Liver (tissue), 9 donors: Measurements from ENCODE around the gene IGBP1. TPM values are rescaled to one million over a fixed set of nuclear protein-coding genes. Genes with fewer than 3 reads are reported as not detected.

ENCODE experiments used
- DNase-seq: peaks from one replicate; pipeline ENCODE4 v3.0.0-alpha.2; 2017; ENCODE audit warnings: low spot score
- H3K27ac ChIP-seq, 2 donors: one replicate each; pipeline ENCODE4 v1.7.0; 2013; ENCODE audit warnings: inconsistent platforms in 2 of 2, low read length in 2 of 2, control low read depth in 1 of 2, low read depth in 1 of 2, mild to moderate bottlenecking in 1 of 2
- H3K27me3 ChIP-seq, 4 donors: one replicate each; pipeline versions ENCODE4 v1.6.1 to v1.7.0; 2013; ENCODE audit warnings: low read length in 3 of 4, inconsistent platforms in 1 of 4, mild to moderate bottlenecking in 1 of 4, moderate library complexity in 1 of 4; ENCODE audit not compliant: control insufficient read depth in 4 of 4, insufficient read depth in 4 of 4
- H3K36me3 ChIP-seq, 4 donors: one replicate each; pipeline versions ENCODE4 v1.6.1 to v1.7.0; 2013; ENCODE audit warnings: low read length in 3 of 4, mild to moderate bottlenecking in 3 of 4, low read depth in 1 of 4, moderate library complexity in 1 of 4; ENCODE audit not compliant: control insufficient read depth in 4 of 4, insufficient read depth in 3 of 4
- H3K4me1 ChIP-seq, 4 donors: one replicate each; pipeline versions ENCODE4 v1.6.1 to v1.7.0; 2013; ENCODE audit warnings: low read length in 3 of 4, mild to moderate bottlenecking in 3 of 4, moderate library complexity in 1 of 4; ENCODE audit not compliant: control insufficient read depth in 4 of 4, insufficient read depth in 4 of 4
- H3K4me3 ChIP-seq, 3 donors: one replicate each; pipeline versions ENCODE4 v1.6.1 to v1.7.0; 2013; ENCODE audit warnings: low read length in 3 of 3, control low read depth in 1 of 3, low read depth in 1 of 3, mild to moderate bottlenecking in 1 of 3
- H3K9ac ChIP-seq, 2 donors: one replicate each; pipeline ENCODE4 v1.7.0; 2013; ENCODE audit warnings: low read length in 2 of 2, mild to moderate bottlenecking in 2 of 2, moderate library complexity in 2 of 2, control low read depth in 1 of 2, low read depth in 1 of 2
- H3K9me3 ChIP-seq, 4 donors: one replicate each; pipeline versions ENCODE4 v1.6.1 to v1.7.0; 2013; ENCODE audit warnings: low read length in 3 of 4; ENCODE audit not compliant: control insufficient read depth in 4 of 4
- ATF3 ChIP-seq: IDR thresholded peaks from 2 replicates; pipeline ENCODE4 v1.6.1; 2016; ENCODE audit warnings: antibody characterized with exemption
- CTCF ChIP-seq: fragments of 150-350 bp; IDR thresholded peaks from 2 replicates; pipeline ENCODE4 v1.5.1; 2017; ENCODE audit warnings: improper control_type of control experiment, low read depth, low read length; ENCODE audit not compliant: missing input control
- EGR1 ChIP-seq, 2 donors: IDR thresholded peaks; 2 replicates each; pipeline ENCODE4 v1.6.1; 2016 to 2018; ENCODE audit warnings: antibody characterized with exemption in 2 of 2, low read depth in 2 of 2
- GABPA ChIP-seq, 2 donors: IDR thresholded peaks in 1 of 2; conservative IDR thresholded peaks in 1 of 2; 2 replicates each; pipeline ENCODE4 v1.6.1; 2016; ENCODE audit warnings: antibody characterized with exemption in 2 of 2, mild to moderate bottlenecking in 1 of 2, moderate library complexity in 1 of 2
- HNF4A ChIP-seq, 2 donors: conservative IDR thresholded peaks; 2 replicates each; pipeline ENCODE4 v1.6.1; 2016; ENCODE audit warnings: antibody characterized with exemption in 2 of 2, mild to moderate bottlenecking in 2 of 2
- HNF4G ChIP-seq: IDR thresholded peaks from 2 replicates; pipeline ENCODE4 v1.6.1; 2016; ENCODE audit warnings: antibody characterized with exemption
- JUND ChIP-seq, 2 donors: IDR thresholded peaks; 2 replicates each; pipeline ENCODE4 v1.6.1; 2016; ENCODE audit warnings: antibody characterized with exemption in 2 of 2
- MAX ChIP-seq: IDR thresholded peaks from 2 replicates; pipeline ENCODE4 v1.6.1; 2016; ENCODE audit warnings: antibody characterized with exemption
- NR2F2 ChIP-seq: IDR thresholded peaks from 2 replicates; pipeline ENCODE4 v1.6.1; 2016; ENCODE audit warnings: antibody characterized with exemption
- RAD21 ChIP-seq, 2 donors: IDR thresholded peaks; 2 replicates each; pipeline ENCODE4 v1.6.1; 2016; ENCODE audit warnings: antibody characterized with exemption in 2 of 2, mild to moderate bottlenecking in 2 of 2
- RXRA ChIP-seq, 2 donors: IDR thresholded peaks; 2 replicates each; pipeline ENCODE4 v1.6.1; 2017 to 2018; ENCODE audit warnings: antibody characterized with exemption in 2 of 2, mild to moderate bottlenecking in 1 of 2
- SP1 ChIP-seq: IDR thresholded peaks from 2 replicates; pipeline ENCODE4 v1.6.1; 2018; ENCODE audit warnings: antibody characterized with exemption, mild to moderate bottlenecking
- TAF1 ChIP-seq: conservative IDR thresholded peaks from 2 replicates; pipeline ENCODE4 v1.6.1; 2016; ENCODE audit warnings: antibody characterized with exemption, mild to moderate bottlenecking
- YY1 ChIP-seq: IDR thresholded peaks from 2 replicates; pipeline ENCODE4 v1.6.1; 2016; ENCODE audit warnings: antibody characterized with exemption, mild to moderate bottlenecking
- ZBTB33 ChIP-seq: IDR thresholded peaks from 2 replicates; pipeline ENCODE4 v1.6.1; 2016; ENCODE audit warnings: antibody characterized with exemption
- WGBS: extraction: QIAGEN DNeasy Blood & Tissue Kit; methylation state at CpG from one replicate; pipeline ENCODE4 v1.1.7; 2013; 5-methylcytosine and 5-hydroxymethylcytosine counted together
- polyA plus RNA-seq, 2 donors: library from polyadenylated mRNA; stranded (reverse) in 1 of 2; unstranded in 1 of 2; fragments of 200-250 nt in 1 of 2; fragments of >200 nt in 1 of 2; fragmentation: Nextera tagmentation in 1 of 2; extraction: Ambion mirVana in 1 of 2; gene quantifications; one replicate each; pipeline versions ENCODE4 v1.2.1 to v1.2.3, GENCODE V29; 2013 to 2015
- total RNA-seq, 2 donors: library from RNA; depleted of rRNA; stranded (reverse); fragments of >200 nt; gene quantifications; one replicate each; pipeline ENCODE4 v1.2.3, GENCODE V29; 2014
- donor health status: healthy.
- donor health status: healthy.
- donor health status: healthy.
- donor health status: healthy.
- donor health status: healthy.

The IGBP1 gene
- total and polyA plus RNA-seq, 4 donors: 7.8 to 18.1 (median 11.6) TPM

GRCh38 chrX:70183091-70183490, 49.8 kb downstream of the IGBP1 start (continued):
- no peak for TF ChIP-seq CTCF
- TF ChIP-seq YY1: no peak
- TF ChIP-seq JUND (IDR thresholded peaks at IDR 0.05): no peak

- TF ChIP-seq ZBTB33 (no peak), ATF3 (no peak), HNF4A (conservative IDR thresholded peaks at IDR 0.05) (peak; percentile 50 to 62), HNF4G (peak; percentile 14)
- no peak overlapping the region for H3K27ac ChIP-seq
- no peak for DNase-seq
Measured at GRCh38 chrX:70190225-70190624, 57.0 kb downstream of the IGBP1 start.

GRCh38 chrX:70196961-70197720, 63.9 kb downstream of the IGBP1 start:
- 5% methylated on average over 12 of the region's 12 CpGs for WGBS
- Histone ChIP-seq H3K9me3 (no peaks in the 10 kb centered on the region), H3K4me1 (no peaks in the 10 kb centered on the region), H3K36me3 (no peaks in the 10 kb centered on the region), H3K9ac (no peak overlapping the region), H3K27me3 (no peaks in the 10 kb centered on the region), H3K27ac (no peak overlapping the region), H3K4me3 (no peak overlapping the region)
- peak; percentile 43 for DNase-seq
- TF ChIP-seq NR2F2 (no peak), ATF3 (no peak), SP1 (no peak), TAF1 (no peak), RXRA (IDR thresholded peaks at IDR 0.05) (no peak), GABPA (IDR thresholded peaks at IDR 0.05 in 1 of 2, conservative IDR thresholded peaks at IDR 0.05 in 1 of 2) (no peak), YY1 (no peak), JUND (IDR thresholded peaks at IDR 0.05) (no peak), CTCF (peak; percentile 66), ZBTB33 (no peak), HNF4A (conservative IDR thresholded peaks at IDR 0.05) (no peak), EGR1 (IDR thresholded peaks at IDR 0.05; ENCODE audit: low read depth in 2 of 2) (no peak), RAD21 (IDR thresholded peaks at IDR 0.05) (peak; percentile 76 to 86), MAX (no peak)

More at GRCh38 chrX:70190225-70190624, 57.0 kb downstream of the IGBP1 start:
- H3K4me3 ChIP-seq: no peak overlapping the region
- H3K27me3 ChIP-seq: peaks cover 0 to 6% (median 0%) of the 10 kb centered on the region in 4 donors
- no peaks in the 10 kb centered on the region for H3K36me3 ChIP-seq
- H3K9ac ChIP-seq: no peak overlapping the region
- H3K9me3 ChIP-seq: no peaks in the 10 kb centered on the region
- H3K4me1 ChIP-seq: no peaks in the 10 kb centered on the region
